Natural killer cell (primary cell): ENCODE measurements around the gene APC2. TPM values are rescaled to one million over a fixed set of nuclear protein-coding genes. Genes with fewer than 3 reads are reported as not detected.

Experiments used
- ATAC-seq, 3 donors: fragments of 150-1000 bp in 2 of 3; fragments of 200-7000 bp in 1 of 3; cut with Tn5 transposase; 1 replicate in 1 of 3; 2 replicates in 2 of 3; pipeline ENCODE4 v1.10.0; 2021; ENCODE audit warnings: mild to moderate bottlenecking in 2 of 3, moderate library complexity in 2 of 3
- DNase-seq, 2 donors: peaks; one replicate each; pipeline versions ENCODE4 v3.0.0 to v3.0.0-alpha.2; 2013 to 2021; ENCODE audit warnings: mixed read lengths in 1 of 2
- H3K27ac ChIP-seq: one replicate; pipeline ENCODE4 v1.5.1; 2013; ENCODE audit warnings: mild to moderate bottlenecking, low read length
- H3K27me3 ChIP-seq: one replicate; pipeline ENCODE4 v1.6.1; 2013; ENCODE audit warnings: low read length; ENCODE audit not compliant: control insufficient read depth, insufficient read depth
- H3K36me3 ChIP-seq: one replicate; pipeline ENCODE4 v1.6.1; 2013; ENCODE audit warnings: low read length; ENCODE audit not compliant: control insufficient read depth, insufficient read depth
- H3K4me1 ChIP-seq: one replicate; pipeline ENCODE4 v1.6.1; 2013; ENCODE audit warnings: low read length; ENCODE audit not compliant: control insufficient read depth, insufficient read depth
- H3K4me3 ChIP-seq: one replicate; pipeline ENCODE4 v1.5.1; 2013; ENCODE audit warnings: low read length
- H3K9me3 ChIP-seq: one replicate; pipeline ENCODE4 v1.6.1; 2013; ENCODE audit warnings: low read length; ENCODE audit not compliant: control insufficient read depth, insufficient read depth
- H3K27ac Mint-ChIP-seq, 2 donors: one replicate each; pipeline ENCODE4 v1.8.0; 2022; ENCODE audit warnings: mild to moderate bottlenecking in 2 of 2, mixed read lengths in 2 of 2, moderate library complexity in 1 of 2
- H3K27me3 Mint-ChIP-seq, 2 donors: one replicate each; pipeline ENCODE4 v1.8.0; 2022; ENCODE audit warnings: low read depth in 2 of 2, mixed read lengths in 2 of 2
- H3K36me3 Mint-ChIP-seq: one replicate; pipeline ENCODE4 v1.8.0; 2022; ENCODE audit warnings: mixed read lengths
- H3K4me1 Mint-ChIP-seq, 2 donors: one replicate each; pipeline ENCODE4 v1.8.0; 2022; ENCODE audit warnings: mixed read lengths in 2 of 2
- H3K4me3 Mint-ChIP-seq: one replicate; pipeline ENCODE4 v1.8.0; 2022; ENCODE audit warnings: mild to moderate bottlenecking, moderate library complexity, mixed read lengths
- H3K9me3 Mint-ChIP-seq, 2 donors: one replicate each; pipeline ENCODE4 v1.8.0; 2022; ENCODE audit warnings: mixed read lengths in 2 of 2
- WGBS: methylation state at CpG from one replicate; pipeline ENCODE4 v1.1.7; 2013; ENCODE audit warnings: missing lambda C conversion rate; ENCODE audit not compliant: insufficient coverage; 5-methylcytosine and 5-hydroxymethylcytosine counted together
- intact Hi-C: fragments of 100-400 bp; cut with micrococcal nuclease; formaldehyde crosslinking; loops from one replicate; pipeline ENCODE4 v1.14.2; 2022
- total RNA-seq, 4 donors: library from RNA; stranded (reverse); fragments of 120-200 nt in 1 of 4; gene quantifications; one replicate each; pipeline versions ENCODE4 v1.2.3 to v1.2.4, GENCODE V29; 2013 to 2022
- TF ChIP-seq, protein P1 (sequence below): fragments of 200-600 bp; IDR thresholded peaks from one replicate; pipeline ENCODE4 v1.8.0; 2022; ENCODE audit warnings: antibody characterized with exemption

Gene APC2
- total RNA-seq, 3 donors from 2014 or later (not counting 1 experiment from before 2014, with no cell fraction given) = 0.14 to 0.58 (median 0.27) TPM

DNA sequence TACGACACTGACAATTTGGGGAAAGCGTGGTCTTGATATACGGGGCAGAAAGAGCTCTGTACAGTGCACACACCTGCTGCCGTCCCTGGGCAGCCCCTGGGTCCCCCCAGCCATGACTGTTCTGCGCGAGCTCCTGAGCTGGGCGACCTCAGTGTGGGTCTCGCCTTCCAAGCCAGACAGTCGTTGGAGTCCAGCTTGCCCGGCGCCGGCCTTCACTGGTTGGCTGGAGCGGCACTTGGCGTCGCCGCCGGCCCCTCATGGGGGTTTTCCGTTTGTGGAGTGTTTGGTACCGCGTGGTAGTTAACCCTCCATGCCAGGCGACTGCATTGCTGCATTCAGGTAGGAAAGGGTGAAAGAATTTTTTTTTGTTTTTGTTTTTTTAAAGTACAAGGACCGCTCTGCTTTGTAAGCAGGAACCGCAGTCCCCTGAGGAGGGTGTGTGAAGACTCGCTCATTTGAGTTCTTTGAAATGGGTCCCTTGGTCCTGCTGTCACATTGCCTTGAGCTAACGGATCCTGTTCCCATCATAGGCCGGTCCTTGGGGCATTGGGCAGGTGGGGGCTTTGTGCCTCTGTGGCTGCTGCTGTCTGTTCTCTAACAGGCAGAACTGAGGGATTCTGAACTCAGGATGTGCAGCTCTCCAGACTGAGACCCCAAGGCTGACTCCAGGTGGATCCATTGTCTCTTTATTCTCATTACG is 22.6 kb upstream of the APC2 start:
- no peaks in the 10 kb centered on the region for H3K36me3 Mint-ChIP-seq
- Histone ChIP-seq H3K27me3 (no peaks in the 10 kb centered on the region), H3K4me3 (no peak overlapping the region), H3K36me3 (peaks cover 64% of the 10 kb centered on the region), H3K9me3 (no peaks in the 10 kb centered on the region), H3K27ac (no peak overlapping the region), H3K4me1 (no peaks in the 10 kb centered on the region)
- H3K27me3 Mint-ChIP-seq = no peaks in the 10 kb centered on the region
- intact Hi-C loops = no loop called here
- TF ChIP-seq, protein P1, sequence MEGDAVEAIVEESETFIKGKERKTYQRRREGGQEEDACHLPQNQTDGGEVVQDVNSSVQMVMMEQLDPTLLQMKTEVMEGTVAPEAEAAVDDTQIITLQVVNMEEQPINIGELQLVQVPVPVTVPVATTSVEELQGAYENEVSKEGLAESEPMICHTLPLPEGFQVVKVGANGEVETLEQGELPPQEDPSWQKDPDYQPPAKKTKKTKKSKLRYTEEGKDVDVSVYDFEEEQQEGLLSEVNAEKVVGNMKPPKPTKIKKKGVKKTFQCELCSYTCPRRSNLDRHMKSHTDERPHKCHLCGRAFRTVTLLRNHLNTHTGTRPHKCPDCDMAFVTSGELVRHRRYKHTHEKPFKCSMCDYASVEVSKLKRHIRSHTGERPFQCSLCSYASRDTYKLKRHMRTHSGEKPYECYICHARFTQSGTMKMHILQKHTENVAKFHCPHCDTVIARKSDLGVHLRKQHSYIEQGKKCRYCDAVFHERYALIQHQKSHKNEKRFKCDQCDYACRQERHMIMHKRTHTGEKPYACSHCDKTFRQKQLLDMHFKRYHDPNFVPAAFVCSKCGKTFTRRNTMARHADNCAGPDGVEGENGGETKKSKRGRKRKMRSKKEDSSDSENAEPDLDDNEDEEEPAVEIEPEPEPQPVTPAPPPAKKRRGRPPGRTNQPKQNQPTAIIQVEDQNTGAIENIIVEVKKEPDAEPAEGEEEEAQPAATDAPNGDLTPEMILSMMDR = no peak
- no peak overlapping the region for H3K27ac Mint-ChIP-seq
- no peak for ATAC-seq
- no peak for DNase-seq
- no peak overlapping the region for H3K4me3 Mint-ChIP-seq
- H3K9me3 Mint-ChIP-seq = no peaks in the 10 kb centered on the region
- 93% methylated on average over 27 of the region's 27 CpGs for WGBS
- H3K4me1 Mint-ChIP-seq = peaks cover 0 to 4% of the 10 kb centered on the region in 2 donors

DNA sequence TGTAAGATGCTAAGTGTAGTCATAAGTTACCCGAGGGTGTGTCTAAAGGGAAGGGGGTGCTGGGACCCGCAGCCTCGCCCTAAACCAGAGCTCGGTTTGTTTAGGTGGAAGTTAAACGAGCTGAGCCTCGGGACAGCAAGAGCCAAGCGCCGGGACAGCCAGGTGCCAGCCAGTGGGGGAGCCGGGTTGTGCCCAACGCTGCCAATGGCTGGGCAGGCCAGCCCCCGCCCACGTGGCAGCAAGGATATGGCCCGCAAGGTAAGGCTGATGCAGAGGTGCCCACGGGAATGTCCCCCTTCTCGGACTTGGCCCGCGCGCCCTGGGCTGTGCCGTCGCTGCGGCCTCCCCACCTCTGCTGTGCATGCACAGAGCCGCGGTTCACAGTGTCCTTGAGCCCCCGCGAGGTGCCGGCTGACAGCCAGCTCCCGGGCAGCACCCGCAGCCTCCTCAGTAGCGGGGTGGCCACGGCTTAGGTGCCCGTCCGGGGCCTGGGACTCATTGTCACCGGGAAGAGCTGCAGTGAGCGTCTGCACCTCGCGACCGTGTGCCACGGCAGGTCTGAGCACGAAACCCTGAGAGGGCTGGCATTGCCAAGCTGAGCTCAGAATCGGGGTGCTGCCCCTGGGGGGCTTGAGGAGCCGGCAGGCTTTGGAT is 21.1 kb upstream of the APC2 start:
- Mint-ChIP-seq H3K4me3 (no peak overlapping the region), H3K4me1 (no peaks in the 10 kb centered on the region), H3K36me3 (no peaks in the 10 kb centered on the region), H3K9me3 (no peaks in the 10 kb centered on the region), H3K27ac (no peak overlapping the region), H3K27me3 (no peaks in the 10 kb centered on the region)
- WGBS = 97% methylated on average over 41 of the region's 41 CpGs
- H3K4me1 ChIP-seq = no peaks in the 10 kb centered on the region
- no peak for DNase-seq
- H3K27me3 ChIP-seq = no peaks in the 10 kb centered on the region
- no peak overlapping the region for H3K4me3 ChIP-seq
- intact Hi-C loops = no loop called here
- no peak for ATAC-seq
- TF ChIP-seq, protein P1 = no peak
- H3K27ac ChIP-seq = no peak overlapping the region
- H3K36me3 ChIP-seq = peaks cover 65% of the 10 kb centered on the region
- H3K9me3 ChIP-seq = no peaks in the 10 kb centered on the region

DNA sequence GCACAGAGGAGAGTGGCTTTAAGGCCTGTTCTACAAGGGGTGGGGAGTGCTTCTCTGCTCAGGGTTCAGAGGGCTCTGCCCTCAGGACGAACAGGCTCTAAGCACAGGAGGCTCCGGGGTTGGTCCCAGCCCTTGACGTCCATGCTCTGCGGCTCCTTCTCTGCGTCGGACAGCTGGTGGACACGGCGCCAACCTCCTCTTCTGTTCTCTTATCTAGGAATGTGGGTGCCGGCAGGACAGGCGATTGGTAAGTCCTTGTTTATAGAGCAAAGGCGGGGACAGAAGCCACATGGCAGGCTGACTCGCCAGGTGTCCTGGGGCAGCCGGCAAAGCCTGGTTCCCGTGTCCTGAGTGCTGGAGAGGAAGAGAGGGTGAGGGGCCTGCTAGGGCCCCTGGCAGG is 20.2 kb upstream of the APC2 start:
- Mint-ChIP-seq H3K27me3 (no peaks in the 10 kb centered on the region), H3K36me3 (no peaks in the 10 kb centered on the region), H3K4me1 (no peaks in the 10 kb centered on the region), H3K27ac (no peak overlapping the region), H3K9me3 (no peaks in the 10 kb centered on the region), H3K4me3 (no peak overlapping the region)
- TF ChIP-seq, protein P1 = no peak
- DNase-seq (no peak), ATAC-seq (no peak)
- Histone ChIP-seq H3K27ac (no peak overlapping the region), H3K9me3 (no peaks in the 10 kb centered on the region), H3K27me3 (no peaks in the 10 kb centered on the region), H3K4me3 (no peak overlapping the region), H3K36me3 (peaks cover 66% of the 10 kb centered on the region), H3K4me1 (no peaks in the 10 kb centered on the region)
- intact Hi-C loops = no loop called here
- 96% methylated on average over 14 of the region's 14 CpGs for WGBS
